IMR-90 (cell line): Measurements from ENCODE around the gene BSND. TPM values are rescaled to one million over a fixed set of nuclear protein-coding genes. Genes with fewer than 3 reads are reported as not detected.
"Not testable (repeated sequence)": the region's sequence is repeated elsewhere in the genome, so short reads cannot be mapped to it uniquely, and the experiment has no call there.

Experiments used
- ATAC-seq: fragments of 200-7000 bp; cut with Tn5 transposase; 2 replicates; pipeline ENCODE4 v1.9.1; 2020; ENCODE audit warnings: low read depth, mild to moderate bottlenecking, moderate library complexity
- BruUV-seq: library from RNA; stranded (reverse); fragments of 400-500 nt; replicated peaks from 2 replicates; lab custom pipeline; 2021; lab: Mats Ljungman, UMichigan
- CTCF ChIA-PET: fragments of 300-600 bp; formaldehyde crosslinking; extraction: SDS; loops from one replicate; lab custom pipeline; 2021; ENCODE audit warnings: antibody characterized with exemption; lab: Yijun Ruan, JAX
- POLR2A ChIA-PET: fragments of 300-600 bp; sonication (Branson Sonifier 250); formaldehyde crosslinking; loops from one replicate; lab custom pipeline; 2022; ENCODE audit warnings: antibody characterized with exemption; ENCODE audit not compliant: unreplicated experiment; lab: Charles Lee
- DNase-seq: peaks from one replicate; pipeline ENCODE4 v3.0.0; 2013
- H2AFZ ChIP-seq: replicated peaks from 2 replicates; pipeline ENCODE3; 2013; ENCODE audit warnings: low read length, mild to moderate bottlenecking; ENCODE audit not compliant: poor library complexity
- H2AK5ac ChIP-seq: 2 replicates; pipeline ENCODE4 v1.6.1; 2013; ENCODE audit warnings: low read depth, low read length, inconsistent platforms
- H2AK9ac ChIP-seq: replicated peaks from 2 replicates; pipeline ENCODE3; 2013; ENCODE audit warnings: mild to moderate bottlenecking, low read depth, low read length, moderate library complexity; ENCODE audit not compliant: poor library complexity
- H2BK120ac ChIP-seq: 2 replicates; pipeline ENCODE4 v1.6.1; 2013; ENCODE audit warnings: low read depth, low read length, inconsistent platforms
- H2BK15ac ChIP-seq: 3 replicates; pipeline ENCODE4 v1.6.1; 2013; ENCODE audit warnings: low read depth, low read length, inconsistent platforms
- H2BK20ac ChIP-seq: 2 replicates; pipeline ENCODE4 v1.6.1; 2013; ENCODE audit warnings: low read depth, mild to moderate bottlenecking, inconsistent platforms, low read length, moderate library complexity
- H2BK5ac ChIP-seq: 2 replicates; pipeline ENCODE4 v1.6.1; 2013; ENCODE audit warnings: mild to moderate bottlenecking, low read depth, low read length, inconsistent platforms; ENCODE audit not compliant: poor library complexity, severe bottlenecking
- H3K14ac ChIP-seq: replicated peaks from 2 replicates; pipeline ENCODE4 v1.6.1; 2013; ENCODE audit warnings: low read depth, low read length, inconsistent platforms
- H3K18ac ChIP-seq: 2 replicates; pipeline ENCODE4 v1.6.1; 2013; ENCODE audit warnings: low read depth, low read length, control low read depth
- H3K23ac ChIP-seq: 2 replicates; pipeline ENCODE4 v1.6.1; 2013; ENCODE audit warnings: low read depth, low read length, inconsistent platforms
- H3K27ac ChIP-seq: 2 replicates; pipeline ENCODE4 v1.5.1; 2013; ENCODE audit warnings: mild to moderate bottlenecking, control low read depth, low read length; ENCODE audit not compliant: insufficient read depth
- H3K27me3 ChIP-seq: 2 replicates; pipeline ENCODE4 v1.6.1; 2013; ENCODE audit warnings: low read length; ENCODE audit not compliant: control insufficient read depth, insufficient read depth
- H3K36me3 ChIP-seq: 2 replicates; pipeline ENCODE4 v1.6.1; 2013; ENCODE audit warnings: low read length, mixed read lengths; ENCODE audit not compliant: control insufficient read depth, insufficient read depth
- H3K4ac ChIP-seq: 2 replicates; pipeline ENCODE4 v1.6.1; 2013; ENCODE audit warnings: low read depth, low read length, inconsistent platforms
- H3K4me1 ChIP-seq: 2 replicates; pipeline ENCODE4 v1.6.1; 2013; ENCODE audit warnings: low read length, mixed read lengths; ENCODE audit not compliant: control insufficient read depth, insufficient read depth
- H3K4me2 ChIP-seq: 2 replicates; pipeline ENCODE4 v1.6.1; 2013; ENCODE audit warnings: low read depth, mild to moderate bottlenecking, control low read depth, low read length, moderate library complexity
- H3K4me3 ChIP-seq: 2 replicates; pipeline ENCODE4 v1.5.1; 2013; ENCODE audit warnings: low read depth, mild to moderate bottlenecking, control low read depth, low read length, moderate library complexity; ENCODE audit not compliant: insufficient read depth
- H3K56ac ChIP-seq: 2 replicates; pipeline ENCODE4 v1.6.1; 2013; ENCODE audit warnings: low read length, inconsistent platforms; ENCODE audit not compliant: insufficient read depth; ENCODE audit errors: extremely low read depth
- H3K79me1 ChIP-seq, 2 experiments: 2 replicates each; pipeline ENCODE4 v1.6.1; 2013; ENCODE audit warnings: low read length in 2 of 2, inconsistent platforms in 1 of 2, low read depth in 1 of 2
- H3K9ac ChIP-seq: 2 replicates; pipeline ENCODE4 v1.6.1; 2013; ENCODE audit warnings: low read depth, low read length, control low read depth
- H3K9me1 ChIP-seq: 2 replicates; pipeline ENCODE4 v1.6.1; 2013; ENCODE audit warnings: low read length, inconsistent platforms; ENCODE audit not compliant: insufficient read depth
- H3K9me3 ChIP-seq: 2 replicates; pipeline ENCODE4 v1.6.1; 2013; ENCODE audit warnings: low read length; ENCODE audit not compliant: control insufficient read depth, insufficient read depth
- H4K20me1 ChIP-seq: 2 replicates; pipeline ENCODE4 v1.6.1; 2013; ENCODE audit warnings: low read length, inconsistent platforms; ENCODE audit not compliant: insufficient read depth
- H4K5ac ChIP-seq: 2 replicates; pipeline ENCODE4 v1.6.1; 2013; ENCODE audit warnings: mild to moderate bottlenecking, low read depth, low read length, control low read depth
- H4K8ac ChIP-seq, 2 experiments: 2 replicates each; pipeline ENCODE4 v1.6.1; 2013; ENCODE audit warnings: low read depth in 2 of 2, low read length in 2 of 2, control low read depth in 1 of 2, inconsistent platforms in 1 of 2
- H4K91ac ChIP-seq: 2 replicates; pipeline ENCODE4 v1.6.1; 2013; ENCODE audit warnings: low read depth, low read length, inconsistent platforms; ENCODE audit not compliant: insufficient read depth
- WGBS, 2 experiments: methylation state at CpG; one replicate each; pipeline versions ENCODE4 v1.1.5 to v1.1.7; 2013; ENCODE audit warnings: missing lambda C conversion rate in 2 of 2; ENCODE audit not compliant: insufficient read length in 1 of 2; ENCODE audit errors: extremely low coverage in 2 of 2; 5-methylcytosine and 5-hydroxymethylcytosine counted together
- dilution Hi-C: fragments of 300-500 bp; cut with HindIII; formaldehyde crosslinking; loops from one replicate; pipeline ENCODE4 v1.14.3; 2018; ENCODE audit warnings: low sequenced_read_pairs; ENCODE audit not compliant: unreplicated experiment
- in situ Hi-C: fragments of 300-500 bp; cut with MboI; formaldehyde crosslinking; loops from 3 replicates; pipeline ENCODE4 v1.14.3; 2019; ENCODE audit warnings: low sequenced_read_pairs, inconsistent platforms, mixed read lengths
- intact Hi-C: fragments of 100-400 bp; cut with micrococcal nuclease; formaldehyde crosslinking; loops from 2 replicates; pipeline ENCODE4 v1.10.0; 2022
- polyA plus RNA-seq, 3 experiments: library from polyadenylated mRNA; depleted of rRNA; stranded (reverse); fragments of >200 nt; gene quantifications; 2 replicates each; pipeline ENCODE4 v1.2.3, GENCODE V29; 2012; ENCODE audit warnings: low replicate concordance in 1 of 3
- total RNA-seq: library from RNA; depleted of rRNA; stranded (reverse); fragments of >200 nt; gene quantifications from 2 replicates; pipeline ENCODE4 v1.2.3, GENCODE V29; 2012

BSND gene
- total and polyA plus RNA-seq, 2 of the 4 experiments (the other 2 are of a cell fraction) = not detected

GRCh38 chr1:54963829-54964228, 34.9 kb upstream of the BSND start:
- peaks cover 13% of the 10 kb centered on the region for H3K27me3 ChIP-seq
- H2BK120ac ChIP-seq, H3K56ac ChIP-seq, H3K9me3 ChIP-seq, H3K9ac ChIP-seq, H4K5ac ChIP-seq, H2AFZ ChIP-seq, H3K27ac ChIP-seq, H2BK15ac ChIP-seq, intact Hi-C loops, H3K14ac ChIP-seq, H3K79me1 ChIP-seq, H2AK9ac ChIP-seq, H2BK5ac ChIP-seq, H3K4me2 ChIP-seq, dilution Hi-C loops, H3K9me1 ChIP-seq, in situ Hi-C loops, H4K91ac ChIP-seq, H2BK20ac ChIP-seq, H3K4me3 ChIP-seq, ATAC-seq, H4K20me1 ChIP-seq, CTCF ChIA-PET, DNase-seq, H3K4me1 ChIP-seq, H3K36me3 ChIP-seq, H3K23ac ChIP-seq, H3K18ac ChIP-seq, H3K4ac ChIP-seq, POLR2A ChIA-PET, H4K8ac ChIP-seq, BruUV-seq, H2AK5ac ChIP-seq: not testable (repeated sequence)
- 80% methylated on average over 1 of the region's 5 CpGs; no CpG with 5 or more reads in 1 of the 2 experiments for WGBS, 2 experiments
